ENCODE results near the gene SH3RF3.
"Not testable (repeated sequence)": the region's sequence is repeated elsewhere in the genome, so short reads cannot be mapped to it uniquely, and the experiment has no call there.

Gene SH3RF3

DNA sequence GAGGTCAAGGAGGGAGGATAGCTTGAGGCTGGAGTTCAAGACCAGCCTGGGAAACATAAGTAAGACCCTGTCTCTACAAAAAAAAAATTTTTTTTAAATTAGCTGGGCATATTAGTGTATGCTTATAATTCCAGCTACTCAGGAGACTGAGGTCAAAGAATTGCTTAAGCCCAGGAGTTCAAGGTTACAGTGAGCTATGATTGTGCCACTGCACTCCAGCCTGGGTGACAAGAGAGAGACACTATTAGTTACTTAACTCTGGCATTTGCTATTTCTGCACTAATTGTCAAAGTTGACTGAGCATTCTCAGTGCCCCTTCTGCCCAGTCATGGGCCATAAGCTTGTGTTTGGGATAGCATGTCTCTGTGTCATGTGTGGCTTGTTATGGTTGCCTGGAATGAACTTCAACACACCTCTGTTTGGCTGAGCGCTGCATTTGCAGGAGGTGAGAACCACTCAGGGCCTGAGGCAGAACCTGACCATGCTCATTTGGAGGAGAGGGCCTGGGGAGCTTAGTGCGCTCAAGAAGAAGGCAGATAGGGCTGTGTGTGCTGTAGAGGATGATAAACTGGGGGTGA, 77.7 kb downstream of the SH3RF3 start:
- no peak for DNase-seq

DNA sequence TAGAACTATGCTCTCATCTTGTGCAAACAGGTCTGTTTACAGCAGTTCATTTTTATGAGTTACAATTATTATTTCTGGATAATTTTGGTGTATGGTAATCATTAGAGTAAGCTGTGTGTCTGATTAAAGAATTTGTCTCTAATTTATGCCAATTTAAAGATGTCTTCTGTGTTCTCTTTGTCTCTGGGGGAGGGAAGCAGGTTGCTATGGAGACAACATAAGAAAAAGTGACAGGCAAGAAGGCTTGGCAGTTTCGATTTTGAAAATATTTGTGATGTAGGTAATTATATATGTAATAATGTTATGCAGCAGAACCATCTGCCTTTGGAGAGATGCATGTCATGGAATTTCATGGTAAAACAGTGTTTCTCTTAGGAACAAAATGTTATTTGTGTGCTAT, 78.2 kb downstream of the SH3RF3 start:
- DNase-seq, result no peak

DNA sequence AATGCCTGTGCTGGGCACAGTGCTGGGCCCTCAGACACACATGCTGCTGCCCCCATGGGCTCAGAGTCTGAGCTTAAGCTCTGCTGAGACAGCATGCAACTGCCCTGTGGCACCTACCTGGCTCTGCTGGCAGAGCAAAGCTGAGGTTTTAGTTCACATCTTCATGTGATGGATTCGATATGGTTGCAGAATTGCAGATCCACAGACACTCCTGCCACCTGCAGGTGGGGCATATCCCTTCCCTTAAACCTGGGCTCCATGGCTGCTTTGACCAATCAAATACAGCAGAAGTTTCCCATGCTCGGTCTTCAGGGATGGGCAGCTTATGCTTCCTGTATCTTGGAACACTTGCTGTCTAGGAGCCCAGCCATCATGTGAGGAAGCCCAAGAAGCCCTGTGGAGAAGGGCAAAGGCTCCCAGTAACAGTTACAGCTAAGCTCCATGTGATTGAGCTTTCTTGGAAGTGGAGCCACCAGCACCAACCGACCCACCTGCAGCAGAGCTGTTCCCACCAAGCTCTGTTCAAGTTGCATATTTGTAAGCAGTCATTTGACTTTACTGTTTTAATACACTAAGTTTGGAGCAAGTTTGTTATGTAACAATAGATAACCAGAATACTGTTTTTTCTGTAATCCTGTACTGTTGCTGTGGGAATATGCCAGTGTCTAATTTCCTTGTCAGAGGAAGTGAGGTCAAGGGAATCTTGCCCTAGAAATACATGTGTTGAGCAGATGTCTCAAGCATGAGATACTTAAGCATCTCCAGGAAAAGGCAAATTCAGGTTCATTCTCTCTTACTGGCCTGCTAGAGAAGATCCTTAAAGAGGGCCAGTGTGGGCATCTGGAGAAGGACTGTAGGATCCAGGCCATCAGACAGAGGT, 79.3 kb downstream of the SH3RF3 start:
- DNase-seq, result no peak

DNA sequence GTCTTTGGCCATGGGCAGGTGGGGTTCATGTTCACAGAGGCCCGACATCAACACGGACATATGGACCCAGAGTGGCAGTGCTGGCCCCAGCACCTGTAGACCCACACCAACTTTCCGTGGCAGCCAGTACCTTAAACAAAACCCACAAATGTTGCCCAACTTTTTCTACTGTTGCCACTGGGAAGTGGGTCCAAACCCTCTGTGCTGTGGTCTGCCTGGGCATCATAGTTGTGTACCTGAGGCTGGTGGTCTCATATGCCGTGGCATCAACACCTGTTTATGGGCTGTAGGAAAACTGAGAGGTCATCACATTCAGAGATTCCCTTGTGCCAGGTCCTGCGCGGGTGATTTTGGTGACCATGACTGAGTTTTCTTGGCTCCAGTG, 79.9 kb downstream of the SH3RF3 start:
- no peak for DNase-seq

DNA sequence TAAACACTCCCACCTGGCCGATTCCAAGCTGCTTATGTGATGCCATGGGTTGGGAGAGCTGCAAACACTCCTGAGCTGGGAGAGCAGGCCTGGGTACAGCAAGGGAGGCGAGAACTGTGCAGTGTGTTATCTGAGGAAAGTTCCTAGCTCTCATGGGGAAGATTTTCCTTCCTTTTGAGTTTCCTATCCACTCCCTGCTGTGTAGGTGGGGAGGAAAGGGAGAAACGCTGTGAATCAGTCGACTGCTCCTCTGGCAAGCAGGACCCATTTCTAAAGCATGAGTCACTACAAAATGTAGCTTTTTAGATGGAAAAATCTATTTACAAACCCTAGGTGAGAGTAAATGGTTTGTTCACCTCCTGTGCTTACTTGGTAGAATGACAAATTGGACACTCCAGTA, 80.4 kb downstream of the SH3RF3 start:
- DNase-seq, result no peak

DNA sequence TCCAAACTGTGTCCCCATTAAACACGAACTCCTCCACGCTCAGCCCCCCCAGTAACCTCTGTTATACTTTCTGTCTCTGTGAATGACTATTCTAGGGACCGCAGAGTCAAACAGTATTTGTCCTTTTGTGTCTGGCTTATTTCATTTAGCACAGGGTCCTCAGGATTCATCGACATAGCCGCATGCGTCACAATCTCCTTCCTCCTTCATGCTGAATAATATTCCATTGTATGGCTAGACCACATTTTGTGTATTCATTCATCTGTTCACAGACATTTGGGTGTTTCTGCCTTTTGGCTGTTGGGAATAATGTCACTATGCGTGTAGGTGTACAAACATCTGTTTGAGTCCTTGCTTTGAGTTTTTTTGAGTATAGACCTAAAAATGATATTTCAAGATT, 80.9 kb downstream of the SH3RF3 start:
- DNase-seq, result no peak

DNA sequence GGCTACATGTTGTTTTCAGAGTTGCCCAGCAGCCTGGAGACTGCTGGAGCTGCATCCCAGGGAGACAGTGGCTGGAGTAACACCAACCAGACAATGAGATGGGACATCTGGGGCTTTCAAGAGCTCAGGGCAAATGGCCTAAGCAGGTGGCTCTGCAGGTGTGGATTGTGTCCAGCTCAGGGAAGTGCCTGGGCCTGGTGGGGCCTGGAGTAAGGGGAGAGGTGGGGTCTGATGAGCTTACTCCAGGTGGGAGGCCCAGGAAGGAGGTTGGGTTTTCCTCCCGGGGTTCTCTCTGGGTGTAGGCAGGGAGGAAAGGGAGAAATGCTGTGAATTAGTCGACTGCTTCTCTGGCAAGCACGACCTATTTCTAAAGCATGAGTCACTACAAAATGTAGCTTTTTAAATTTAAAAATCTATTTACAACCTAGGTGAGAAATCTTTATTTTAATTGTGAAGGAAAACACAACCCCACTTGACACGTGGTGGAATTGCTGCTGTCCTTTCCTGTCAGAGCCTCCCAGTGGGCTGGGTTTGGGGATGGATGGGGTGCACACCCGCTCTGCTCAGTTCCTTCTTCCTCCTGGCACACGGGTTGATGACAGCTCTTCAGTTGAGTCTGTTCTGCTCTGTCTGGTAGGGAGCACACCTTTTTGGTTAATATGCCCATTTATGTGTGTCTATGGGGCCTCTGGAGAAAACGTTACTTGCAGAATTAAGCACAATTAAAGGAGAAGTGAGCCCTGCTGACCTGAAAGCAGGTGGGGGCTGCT, 81.6 kb downstream of the SH3RF3 start:
- no peak for DNase-seq

DNA sequence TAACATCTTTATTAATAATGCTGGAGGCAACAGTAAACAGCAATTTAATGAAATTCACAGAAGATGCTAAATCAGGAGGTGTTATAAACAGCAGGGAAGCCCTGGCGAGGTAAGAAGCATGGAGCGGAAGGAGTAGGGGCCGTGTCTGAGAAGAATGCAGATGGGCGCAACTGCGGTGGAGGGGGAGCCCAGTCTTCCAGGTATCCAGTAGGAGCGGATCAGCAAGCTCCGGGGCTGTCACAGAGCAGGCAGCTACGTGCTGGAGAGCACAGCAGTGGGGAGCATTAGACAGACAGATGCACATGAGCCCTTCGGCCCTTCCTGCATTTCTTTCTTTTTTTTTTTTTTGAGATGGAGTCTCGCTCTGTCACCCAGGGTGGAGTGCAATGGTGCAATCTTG, 82.3 kb downstream of the SH3RF3 start:
- DNase-seq, result no peak

DNA sequence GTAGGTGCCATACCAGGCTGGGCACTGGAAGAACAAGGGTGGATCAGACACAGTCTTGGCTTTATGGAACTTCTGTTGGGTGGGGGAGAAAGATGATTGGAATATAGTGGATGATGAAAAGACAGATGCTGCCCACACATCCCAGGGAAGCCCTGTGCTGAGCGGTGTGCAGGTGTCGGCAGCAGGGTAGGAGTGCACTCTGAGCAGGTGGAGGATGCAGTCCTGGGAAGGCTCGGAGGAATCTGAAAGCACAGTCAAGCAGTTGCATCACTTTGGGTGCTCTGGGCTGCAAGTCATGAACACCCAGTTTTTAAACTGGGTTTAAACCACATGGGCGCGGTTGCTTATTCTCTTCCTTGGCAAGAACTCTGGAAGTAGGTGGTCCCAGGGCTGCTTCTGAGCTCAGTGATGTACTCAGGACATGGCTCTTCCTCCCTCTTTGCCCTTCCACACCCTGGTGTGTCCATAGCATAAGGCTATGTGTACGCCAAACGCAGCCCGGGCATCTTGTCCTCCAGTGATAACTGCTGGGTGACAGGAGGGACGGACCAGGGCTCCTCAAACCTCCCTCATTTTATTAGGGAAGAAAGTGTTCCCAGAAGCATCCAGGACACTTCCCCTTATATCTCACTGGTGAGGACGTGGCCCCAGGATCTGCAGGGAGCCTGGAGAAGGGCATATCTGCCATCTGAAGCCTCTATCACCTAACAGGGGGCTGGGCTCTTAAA, 84.0 kb downstream of the SH3RF3 start:
- no peak for DNase-seq

DNA sequence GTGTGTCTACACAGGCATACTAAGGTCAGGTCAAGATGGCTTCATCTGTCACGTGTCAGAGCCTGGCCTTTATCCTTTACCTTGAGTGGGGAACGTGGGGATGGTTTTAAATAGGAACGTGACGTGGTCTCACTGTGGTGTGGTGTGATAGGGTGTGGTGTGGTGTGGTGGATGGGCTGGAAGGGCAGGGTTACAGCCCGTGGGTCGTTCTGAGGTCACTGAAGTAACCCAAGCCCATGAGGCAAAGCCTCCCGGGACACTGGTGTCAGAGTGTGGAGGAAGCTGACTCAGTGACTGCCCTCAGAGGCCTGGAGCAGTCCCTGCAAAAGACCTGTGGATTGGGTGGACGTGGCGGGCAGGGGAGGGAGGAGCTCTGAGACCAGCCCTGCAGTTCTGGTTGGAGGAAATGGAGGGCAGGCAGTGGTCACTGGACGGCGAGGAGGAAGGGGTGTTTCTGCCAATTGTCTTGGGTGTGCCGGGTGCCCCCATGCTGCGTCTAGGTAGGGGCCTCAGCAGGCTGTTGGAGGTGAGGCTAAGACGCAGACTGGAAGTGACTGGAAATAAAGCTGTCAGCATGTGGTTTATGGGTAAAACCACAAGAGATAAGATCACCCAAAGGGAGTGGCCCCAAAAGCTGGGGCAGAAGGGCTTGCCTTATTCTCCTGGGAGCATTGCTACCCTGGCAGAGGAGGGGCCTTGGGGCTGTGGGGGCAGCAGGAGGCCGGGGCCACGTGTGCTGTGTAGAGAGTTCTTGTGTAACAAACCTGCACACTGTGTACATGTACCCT, 84.8 kb downstream of the SH3RF3 start:
- peak; percentile 44 for DNase-seq

DNA sequence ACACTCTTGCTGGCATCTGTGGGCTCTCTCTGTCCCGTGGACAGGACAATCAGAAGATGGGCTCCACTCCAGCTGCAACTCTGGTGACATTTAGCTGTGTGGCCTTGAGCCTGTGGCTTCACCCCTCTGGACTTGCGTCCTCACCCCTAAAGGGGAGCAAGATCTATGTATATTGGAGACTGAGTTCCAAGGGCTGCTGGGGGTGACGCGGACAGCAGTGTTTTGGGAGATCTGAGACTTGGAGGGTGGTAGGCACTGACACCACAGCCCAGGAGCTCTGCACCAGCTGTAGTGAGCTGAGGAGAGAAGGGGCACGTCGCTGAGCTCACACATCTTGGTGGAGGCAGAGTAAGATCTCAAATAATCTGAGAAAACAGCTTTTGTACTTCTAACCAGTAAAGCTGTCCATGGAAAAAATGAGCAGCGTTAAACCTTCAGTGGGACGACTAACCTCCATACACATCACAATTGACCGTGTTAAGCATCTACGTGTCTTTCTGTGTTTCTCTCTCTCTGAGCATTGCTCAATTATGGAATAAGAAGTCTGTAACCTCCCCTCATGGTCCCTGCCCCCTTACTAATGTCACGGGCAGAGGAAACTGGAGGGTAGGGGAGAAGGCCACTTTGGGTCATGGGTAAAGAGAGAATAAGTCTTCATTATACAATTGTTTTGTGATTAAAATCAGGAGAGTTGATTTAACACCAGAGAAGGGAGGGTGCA, 85.8 kb downstream of the SH3RF3 start:
- no peak for DNase-seq

DNA sequence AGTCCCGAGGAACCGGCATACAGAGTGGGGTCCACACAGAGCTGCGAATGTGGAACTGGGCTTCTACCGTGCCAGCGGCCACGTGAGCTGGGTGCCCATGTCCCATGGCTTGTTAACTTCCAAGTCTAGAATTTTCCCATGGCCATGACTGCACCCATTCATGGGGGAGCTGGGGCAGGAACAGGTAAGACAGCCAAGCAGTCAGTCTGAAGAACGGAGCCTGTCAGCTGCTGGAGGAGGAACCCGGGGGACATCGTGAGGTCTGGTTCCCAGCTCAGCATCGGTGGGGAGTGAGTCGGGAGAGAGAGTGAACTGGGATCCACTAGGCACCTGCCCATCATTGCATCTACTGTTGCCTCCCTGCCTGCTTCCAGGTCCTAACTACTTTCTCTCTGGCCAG, 86.9 kb downstream of the SH3RF3 start:
- DNase-seq, result no peak

DNA sequence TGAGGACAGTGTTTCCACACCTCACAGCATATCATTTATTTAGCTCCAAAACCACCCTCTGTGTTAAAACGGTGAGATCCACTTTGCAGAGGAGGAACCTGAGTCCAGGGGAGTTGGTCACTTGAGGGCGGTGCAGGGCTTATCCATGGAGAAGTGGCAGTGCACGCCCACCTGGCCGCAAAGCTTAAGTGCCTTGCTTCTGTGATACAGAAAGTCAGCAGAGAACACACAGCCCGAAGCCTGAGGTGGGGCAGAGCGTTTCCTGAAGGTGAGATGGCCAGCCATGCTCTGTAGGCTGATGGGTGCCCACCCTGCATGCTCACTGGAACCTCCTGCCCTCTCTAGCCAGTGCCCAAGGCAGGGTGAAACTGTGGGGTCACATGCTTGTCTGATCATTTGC, 87.3 kb downstream of the SH3RF3 start:
- DNase-seq, result no peak

DNA sequence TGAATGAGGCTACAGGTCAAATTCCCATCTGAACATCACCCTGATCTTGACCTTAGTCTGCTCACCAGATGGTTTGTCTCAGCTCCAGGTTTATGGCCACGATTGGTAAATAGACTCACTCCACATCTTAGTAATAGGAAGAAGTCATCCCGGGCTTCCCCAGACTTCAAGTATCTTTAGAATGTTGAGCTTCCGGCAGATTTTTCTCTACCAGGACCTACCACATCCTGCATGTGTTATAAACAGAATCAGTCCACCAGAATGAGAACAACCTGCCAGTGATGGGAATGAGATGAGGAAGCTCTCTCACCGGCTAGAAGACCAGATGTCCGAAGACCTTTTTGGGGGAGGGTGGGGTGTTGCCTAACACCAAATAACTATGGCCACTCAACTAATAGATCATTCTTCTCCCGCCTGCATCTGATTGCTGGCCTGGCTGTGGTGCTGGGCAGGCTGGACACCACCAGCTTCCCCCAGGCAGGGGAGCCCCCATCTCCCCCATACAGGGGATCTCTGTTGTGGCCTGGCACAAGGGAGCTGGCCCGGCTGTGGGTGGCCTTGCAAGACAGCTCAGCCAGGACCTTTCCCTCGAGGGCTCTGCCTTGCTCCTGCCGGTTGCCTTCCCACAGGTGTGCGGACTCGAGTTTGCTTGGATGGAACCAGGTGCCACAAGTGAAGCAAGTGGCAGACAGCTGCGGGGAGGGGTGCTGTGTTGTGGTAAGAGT, 88.5 kb downstream of the SH3RF3 start:
- no peak for DNase-seq

DNA sequence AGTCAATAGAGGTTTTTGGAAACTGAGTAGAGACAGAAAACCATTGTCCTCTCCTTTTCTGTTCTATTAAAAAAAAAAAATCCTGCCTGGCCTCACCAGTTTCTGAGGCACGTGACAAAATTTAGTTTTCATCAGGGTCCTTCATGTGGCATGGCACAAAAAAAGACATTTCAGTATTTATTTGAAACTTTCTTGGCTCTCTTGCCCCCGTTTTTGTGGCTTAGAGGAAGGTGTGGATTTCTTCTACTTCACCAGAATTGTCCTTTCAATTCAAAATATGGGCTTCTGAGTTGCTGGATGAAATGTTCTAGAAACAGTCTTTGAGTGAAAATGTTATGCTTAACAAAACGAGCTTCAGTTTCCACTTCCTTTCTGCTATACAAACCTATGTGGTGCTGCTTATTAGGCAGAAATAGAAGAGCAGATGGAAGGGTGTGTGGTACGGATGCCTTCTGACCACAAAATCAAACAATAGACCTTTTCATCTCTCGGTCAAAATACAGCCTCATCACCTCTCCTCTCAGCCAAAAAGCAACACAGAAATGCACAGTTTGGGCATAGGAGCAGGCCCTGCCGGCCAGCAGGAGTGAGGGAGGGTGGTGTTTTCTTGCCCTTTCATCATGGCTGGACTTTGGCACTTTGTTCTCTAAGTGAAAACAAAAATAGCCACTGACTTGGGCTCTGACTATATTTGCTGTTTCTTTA, 89.2 kb downstream of the SH3RF3 start:
- DNase-seq, result no peak

DNA sequence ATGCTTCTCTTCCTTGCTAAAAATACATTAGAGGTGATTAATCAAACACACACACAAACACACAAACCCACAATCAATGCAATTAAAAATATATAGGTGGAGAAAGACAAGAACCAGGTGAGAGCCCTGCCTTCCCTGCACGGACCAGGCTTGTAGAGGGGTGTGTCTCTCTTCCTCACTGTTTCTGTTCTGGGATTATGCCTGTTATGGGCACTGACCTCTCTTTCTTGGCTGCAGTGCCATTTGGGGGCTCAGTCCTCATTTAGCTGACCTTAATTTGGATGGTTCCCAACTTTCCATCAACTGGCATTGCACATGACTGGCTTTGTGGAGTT, 89.8 kb downstream of the SH3RF3 start:
- no peak for DNase-seq

DNA sequence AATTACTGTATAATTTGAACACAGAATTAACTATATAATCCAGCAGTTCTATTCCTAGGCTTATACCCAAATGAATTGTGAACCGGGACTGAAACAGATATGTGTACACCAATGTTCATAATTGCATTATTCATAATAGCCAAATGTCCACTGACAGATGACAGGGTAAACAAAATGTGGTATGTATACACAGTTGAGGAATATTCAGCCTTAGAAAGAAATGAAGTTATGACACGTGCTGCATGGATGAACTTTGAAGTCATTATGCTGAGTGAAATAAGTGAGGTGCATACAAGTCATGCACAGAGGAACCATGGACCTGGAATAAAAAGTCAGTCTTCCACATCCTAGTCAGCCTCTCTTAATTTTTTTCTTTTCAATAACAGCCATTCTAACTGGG, 91.9 kb downstream of the SH3RF3 start:
- DNase-seq, result no peak

DNA sequence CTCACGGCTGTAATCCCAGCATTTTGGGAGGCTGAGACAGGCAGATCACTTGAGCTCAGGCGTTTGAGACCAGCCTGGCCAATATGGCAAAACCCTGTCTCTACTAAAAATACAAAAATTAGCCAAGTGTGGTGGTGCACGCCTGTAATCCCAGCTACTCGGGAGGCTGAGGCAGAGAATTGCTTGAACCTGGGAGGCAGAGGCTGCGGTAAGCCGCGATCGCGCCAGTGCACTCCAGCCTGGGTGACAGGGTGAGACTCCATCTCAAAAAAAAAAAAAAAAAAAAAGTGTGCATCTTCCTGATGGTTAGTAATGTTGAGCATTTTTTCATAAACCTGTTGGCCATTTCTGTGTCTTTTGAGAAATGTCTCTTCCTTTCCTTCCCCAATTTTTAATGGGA, 92.3 kb downstream of the SH3RF3 start:
- DNase-seq, result not testable (repeated sequence)

DNA sequence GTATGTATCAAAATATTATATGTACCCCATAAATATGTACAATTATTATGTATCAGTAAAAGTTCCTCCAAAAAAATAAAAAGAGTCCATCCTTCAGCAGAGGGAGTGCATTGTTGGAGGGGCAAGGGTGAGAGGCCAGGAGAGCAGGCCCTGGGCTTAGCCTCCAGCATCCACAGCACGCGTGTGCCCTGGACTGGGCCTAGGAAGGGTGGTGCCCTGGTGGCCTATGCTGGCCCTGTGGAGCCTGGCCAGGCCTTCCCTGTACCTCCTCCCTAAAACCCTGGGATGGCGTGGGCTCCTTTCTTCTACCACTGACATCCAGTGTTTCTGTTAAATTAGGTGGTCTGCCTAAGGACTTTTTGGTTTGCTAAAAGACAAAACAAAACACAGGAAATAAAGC, 93.4 kb downstream of the SH3RF3 start:
- DNase-seq, result no peak

DNA sequence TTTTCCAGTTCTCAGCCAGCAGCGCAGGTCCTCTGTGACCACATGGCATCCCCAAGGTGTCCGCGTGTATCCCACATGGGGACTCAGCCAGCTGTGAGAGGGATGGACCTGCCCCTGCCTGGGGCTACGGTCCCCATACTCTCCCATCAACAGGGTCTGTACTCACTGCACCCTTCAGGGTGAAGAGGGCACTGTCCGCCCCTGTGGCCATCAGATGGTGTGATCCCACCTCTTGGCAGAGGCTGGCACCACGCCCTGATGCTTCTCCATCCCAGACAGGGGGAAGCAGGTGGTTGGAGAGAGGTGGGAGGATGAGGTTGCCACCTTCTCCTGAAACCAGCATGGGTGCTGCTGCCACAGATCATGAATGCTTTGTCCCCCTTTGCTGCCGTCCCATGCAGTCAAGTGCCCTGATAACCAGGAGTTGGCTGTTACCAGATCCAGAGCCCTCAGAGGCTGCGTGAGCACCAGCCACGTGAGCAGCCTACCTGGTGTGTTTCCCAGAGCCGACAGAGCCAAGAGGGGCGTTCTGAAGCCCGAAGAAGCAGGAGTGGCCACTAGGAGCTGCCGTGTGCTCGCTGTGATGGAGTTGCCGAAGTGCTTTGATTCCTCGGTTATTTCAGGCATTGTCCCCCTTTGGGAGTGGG, 93.9 kb downstream of the SH3RF3 start:
- DNase-seq, result no peak

Data from activated CD4-positive, alpha-beta T cell treated with anti-CD3 and anti-CD28 coated beads, Interleukin-2, amount 50 U/mL, for 1 hour (primary cell).